ENCODE results near the gene SCCPDH. TPM values are rescaled to one million over a fixed set of nuclear protein-coding genes. Genes with fewer than 3 reads are reported as not detected.
A peak's percentile ranks its signal among the peaks of the same experiment; 100 is the strongest.
"Not testable (repeated sequence)": the region's sequence is repeated elsewhere in the genome, so short reads cannot be mapped to it uniquely, and the experiment has no call there.

SCCPDH gene
- total RNA-seq, 1 donor from 2014 or later: 94.6 TPM

- no peak for DNase-seq (ENCODE audit: low spot score)
- no peak for ATAC-seq
Measured at GRCh38 chr1:246797597-246797996, 73.4 kb downstream of the SCCPDH start.

DNA sequence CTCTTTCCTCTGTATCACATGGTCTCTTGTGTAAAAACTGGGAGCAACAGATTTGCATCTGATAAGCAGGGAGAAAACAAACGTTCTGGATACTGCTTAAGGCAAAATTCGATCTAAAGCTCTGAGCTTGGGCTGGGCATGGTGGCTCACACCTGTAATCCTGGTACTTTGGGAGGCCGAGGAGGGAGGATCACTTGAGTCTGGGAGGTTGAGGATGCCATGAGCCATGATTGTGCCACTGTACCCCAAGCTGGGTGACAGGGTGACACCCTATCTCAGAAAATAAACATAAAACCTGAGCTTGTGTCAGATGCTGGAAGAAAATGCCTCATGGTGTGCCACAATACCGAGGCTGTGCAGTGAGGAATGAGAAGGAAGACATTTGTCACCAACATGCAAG lies 73.9 kb downstream of the SCCPDH start:
- ATAC-seq (no peak), DNase-seq (ENCODE audit: low spot score) (no peak)

- ATAC-seq: no peak
Measured at GRCh38 chr1:246798606-246799496, 74.6 kb downstream of the SCCPDH start.

DNA sequence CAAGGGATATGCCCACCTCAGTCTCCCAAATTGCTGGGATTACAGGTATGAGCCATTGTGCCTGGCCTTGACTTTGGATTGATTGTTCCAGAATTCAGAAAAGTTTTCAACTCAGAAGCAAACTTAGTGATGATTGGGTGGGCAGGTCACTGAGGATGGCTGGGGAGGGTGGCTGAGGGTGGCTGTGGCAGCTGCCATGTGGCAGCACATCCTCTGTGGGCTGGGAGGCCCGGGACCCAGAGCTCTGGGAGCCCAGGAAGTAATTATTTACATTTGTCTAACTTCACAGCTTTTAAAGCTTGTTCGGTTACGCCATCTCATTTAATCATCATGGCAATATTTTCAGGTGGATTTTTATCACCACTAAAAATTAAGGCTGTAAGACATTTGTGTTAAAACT lies 76.1 kb downstream of the SCCPDH start:
- no peak for ATAC-seq
- no peak for DNase-seq (ENCODE audit: low spot score)

More at GRCh38 chr1:246798606-246799496, 74.6 kb downstream of the SCCPDH start:
- no peak for DNase-seq (ENCODE audit: low spot score)

GRCh38 chr1:246800756-246801155 lies 76.5 kb downstream of the SCCPDH start:
- no peak for ATAC-seq
- DNase-seq (ENCODE audit: low spot score): no peak

DNA sequence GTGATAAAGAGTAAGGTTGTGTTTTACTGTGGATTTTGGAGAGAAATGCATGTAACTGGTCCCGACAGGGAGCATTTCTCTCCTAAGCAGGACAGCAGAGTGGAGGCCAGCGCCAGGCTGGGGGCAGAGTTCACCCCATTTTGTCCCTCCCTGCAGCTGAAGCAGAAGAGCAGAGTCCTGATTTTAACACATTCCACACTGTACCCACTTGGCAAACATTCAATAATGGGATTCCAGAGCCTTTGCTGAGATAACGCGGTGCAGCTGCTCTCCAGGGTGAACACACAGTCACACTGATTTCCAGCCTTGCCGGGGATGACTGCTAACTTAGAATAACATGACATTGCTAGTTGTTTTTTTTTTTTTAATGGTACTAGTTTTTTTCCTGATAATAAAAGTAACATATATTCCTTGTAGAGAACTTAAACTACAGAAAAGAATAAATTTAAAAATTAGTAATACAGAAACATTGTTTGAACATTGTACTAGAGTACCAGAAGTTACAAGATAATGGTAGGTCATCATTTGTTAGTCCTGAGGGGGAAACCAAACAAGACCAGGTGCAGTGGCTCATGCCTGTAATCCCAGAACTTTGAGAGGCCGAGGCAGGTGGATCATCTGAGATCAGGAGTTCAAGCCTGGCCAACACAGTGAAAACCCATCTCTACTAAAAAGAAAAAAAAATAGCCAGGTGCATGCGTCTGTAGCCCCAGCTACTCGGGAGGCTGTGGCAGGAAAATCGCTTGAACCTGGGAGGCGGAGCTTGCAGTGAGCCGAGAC lies 77.2 kb downstream of the SCCPDH start:
- no peak for DNase-seq (ENCODE audit: low spot score)
- peak; percentile 72 for ATAC-seq

DNA sequence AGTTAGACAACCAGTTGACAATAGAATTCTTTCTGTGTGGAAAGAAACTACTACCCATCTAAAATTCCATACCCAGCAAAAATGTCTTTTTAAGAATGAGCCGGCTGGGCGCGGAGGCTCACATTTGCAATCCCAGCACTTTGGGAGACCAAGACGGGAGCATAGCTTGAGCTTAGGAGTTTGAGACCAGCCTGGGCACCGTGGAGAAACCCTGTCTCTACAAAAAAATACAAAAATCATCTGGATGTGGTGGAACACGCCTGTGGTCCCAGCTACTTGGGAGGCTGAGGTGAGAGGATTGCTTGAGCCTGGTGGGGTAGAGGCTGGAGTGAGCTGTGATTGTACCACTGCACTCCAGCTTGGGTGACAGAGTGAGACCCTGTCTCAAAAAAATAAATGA lies 79.2 kb downstream of the SCCPDH start:
- no peak for DNase-seq (ENCODE audit: low spot score)
- no peak for ATAC-seq

DNA sequence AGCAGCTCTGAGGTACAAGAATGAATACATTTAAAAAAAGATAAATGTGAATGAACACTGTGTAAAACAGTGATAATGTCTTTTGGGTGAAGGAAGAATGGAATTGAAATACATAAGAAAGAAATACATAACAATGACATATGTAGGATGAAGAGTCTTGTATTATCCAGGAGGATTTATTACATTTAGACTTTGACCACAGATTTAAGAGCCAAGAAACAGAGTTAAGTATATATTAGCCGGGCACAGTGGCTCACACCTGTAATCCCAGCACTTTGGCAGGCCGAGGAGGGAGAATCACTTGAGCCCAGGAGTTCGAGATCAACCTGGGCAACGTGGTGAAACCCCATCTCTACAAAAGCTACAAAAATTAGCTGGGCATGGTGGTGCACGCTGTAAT lies 79.7 kb downstream of the SCCPDH start:
- ATAC-seq: no peak

DNA sequence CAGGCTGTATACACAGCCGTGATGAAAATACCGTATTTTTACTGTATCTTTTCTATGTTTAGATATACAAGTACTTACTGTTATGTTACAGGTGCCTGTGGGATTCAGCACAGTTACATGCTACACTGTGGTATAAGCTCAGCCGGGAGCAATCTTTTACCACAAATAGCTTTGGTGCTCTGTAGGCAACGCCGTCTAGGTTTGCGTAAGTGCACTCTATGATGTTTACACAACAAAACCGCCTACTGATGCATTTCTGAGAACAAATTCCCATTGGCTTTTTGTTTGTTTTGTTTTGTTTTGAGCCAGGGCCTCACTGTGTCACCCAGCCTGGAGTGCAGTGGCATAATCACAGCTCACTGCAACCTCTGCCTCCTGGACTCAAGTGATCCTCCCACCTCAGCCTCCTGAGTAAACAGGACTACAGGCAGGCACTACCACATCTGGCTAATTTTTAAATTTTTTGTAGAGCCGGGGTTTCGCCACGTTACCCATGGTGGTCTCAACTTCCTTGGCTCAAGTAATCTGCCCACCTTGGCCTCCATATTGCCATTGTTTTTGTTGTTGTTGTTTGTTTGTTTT lies 81.0 kb downstream of the SCCPDH start:
- ATAC-seq (no peak), DNase-seq (ENCODE audit: low spot score) (no peak)

More for the DNA sequence above, 79.7 kb downstream of the SCCPDH start:
- DNase-seq (ENCODE audit: low spot score): no peak

DNA sequence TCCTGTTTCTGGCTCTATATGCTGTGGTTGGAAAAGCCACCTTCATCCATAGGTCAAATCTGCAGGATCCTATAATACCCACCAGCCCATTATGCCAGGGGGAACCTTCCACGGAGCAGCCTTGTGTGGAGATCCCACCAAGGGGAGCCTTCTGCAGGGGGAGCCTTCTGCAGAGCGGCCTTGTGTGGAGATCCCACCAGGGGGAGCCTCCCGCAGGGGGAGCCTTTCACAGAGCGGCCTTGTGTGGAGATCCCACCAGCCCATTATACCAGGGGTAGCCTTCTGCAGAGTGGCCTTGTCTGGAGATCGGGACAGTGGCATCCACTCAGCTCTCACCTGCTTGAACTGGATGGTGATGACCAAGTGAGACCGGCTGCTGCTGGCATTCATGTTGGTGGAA lies 85.3 kb downstream of the SCCPDH start:
- DNase-seq (ENCODE audit: low spot score): no peak
- no peak for ATAC-seq

- no peak for DNase-seq (ENCODE audit: low spot score)
- ATAC-seq: no peak
Measured at GRCh38 chr1:246811985-246812384, 87.8 kb downstream of the SCCPDH start.

DNA sequence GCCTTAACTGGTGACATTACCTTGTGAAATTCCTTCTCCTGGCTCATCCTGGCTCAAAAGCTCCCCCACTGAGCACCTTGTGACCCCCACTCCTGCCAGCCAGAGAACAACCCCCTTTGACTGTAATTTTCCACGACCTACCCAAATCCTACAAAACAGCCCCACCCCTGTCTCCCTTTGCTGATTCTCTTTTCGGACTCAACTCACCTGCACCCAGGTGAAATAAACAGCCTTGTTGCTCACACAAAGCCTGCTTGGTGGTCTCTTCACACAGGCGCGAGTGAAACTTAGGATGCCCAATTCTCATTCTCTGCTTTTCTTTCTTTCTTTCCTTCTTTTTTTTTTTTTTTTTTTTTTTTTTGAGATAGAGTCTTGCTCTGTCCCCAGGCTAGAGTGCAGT lies 89.1 kb downstream of the SCCPDH start:
- not testable (repeated sequence) for DNase-seq (ENCODE audit: low spot score); ATAC-seq

DNA sequence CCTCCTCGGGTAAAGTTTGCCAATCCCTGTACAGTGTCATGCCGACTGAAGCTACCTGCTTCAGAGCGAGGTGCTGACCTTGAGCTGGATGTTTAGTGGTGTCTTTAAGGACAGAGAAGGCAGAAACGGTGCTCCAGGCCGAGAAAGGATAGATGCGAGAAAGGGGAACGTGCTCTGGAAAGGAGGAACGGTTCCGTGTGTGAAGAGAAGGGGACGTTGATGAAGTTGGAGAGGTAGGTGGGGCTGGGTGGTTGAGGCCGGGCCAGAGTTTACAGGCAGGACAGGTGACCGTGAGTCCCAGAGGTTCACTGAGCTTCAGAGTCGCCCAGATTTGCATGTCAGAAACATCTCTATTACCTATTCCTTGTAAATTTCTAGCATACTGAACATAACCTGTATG lies 90.7 kb downstream of the SCCPDH start:
- DNase-seq (ENCODE audit: low spot score): no peak
- ATAC-seq: no peak

DNA sequence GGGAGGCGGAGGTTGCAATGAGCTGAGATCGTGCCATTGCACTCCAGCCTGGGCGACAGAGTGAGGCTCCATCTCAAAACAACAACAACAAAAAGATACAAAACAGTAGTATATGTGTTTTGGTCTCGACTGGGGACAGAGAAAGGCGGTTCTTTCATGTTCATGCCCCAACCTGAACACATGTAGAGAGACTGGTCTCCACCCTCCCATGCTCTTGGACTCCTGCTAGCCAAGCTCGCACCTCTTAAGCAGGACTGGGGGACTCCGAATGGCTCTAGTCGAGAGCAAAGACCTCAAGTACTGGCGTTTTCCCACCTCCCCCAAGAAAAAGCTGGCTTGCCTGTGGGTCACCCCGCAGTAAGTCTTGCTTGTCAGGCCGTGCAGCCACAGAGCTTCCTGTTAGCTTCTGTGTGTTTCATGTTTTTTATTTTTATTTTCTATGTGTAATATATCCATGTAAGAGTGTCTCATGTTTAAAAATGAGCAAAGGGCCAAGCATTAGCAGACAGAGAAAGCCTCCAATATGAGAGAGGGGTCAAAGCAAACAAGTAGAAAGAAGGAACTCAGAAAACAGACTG lies 91.6 kb downstream of the SCCPDH start:
- ATAC-seq (no peak), DNase-seq (ENCODE audit: low spot score) (no peak)

Other genes with a start within 250 kb of the SCCPDH start
- gene SMYD3, start 217.1 kb upstream of the SCCPDH start, total RNA-seq: 6.7 TPM
- gene TFB2M, start 158.1 kb upstream of the SCCPDH start, total RNA-seq: 14.1 TPM
- 16.5 TPM for gene CNST, start 158.0 kb upstream of the SCCPDH start, total RNA-seq
- gene AHCTF1, start 207.5 kb downstream of the SCCPDH start, total RNA-seq: 10.5 TPM

All from left lobe of liver (tissue), 2 donors.